Activated naive CD4-positive, alpha-beta T cell treated with anti-CD3 and anti-CD28 coated beads, Interleukin-2, amount 10 ng/mL, durations not matched to agents 5 hours and 36 hours (primary cell): ENCODE results near the gene HELQ. TPM values are rescaled to one million over a fixed set of nuclear protein-coding genes. Genes with fewer than 3 reads are reported as not detected.

Experiments used
- total RNA-seq, 2 experiments: library from RNA; stranded (reverse); gene quantifications; one replicate each; pipeline ENCODE4 v1.2.3, GENCODE V29; 2021

HELQ gene, protein sequence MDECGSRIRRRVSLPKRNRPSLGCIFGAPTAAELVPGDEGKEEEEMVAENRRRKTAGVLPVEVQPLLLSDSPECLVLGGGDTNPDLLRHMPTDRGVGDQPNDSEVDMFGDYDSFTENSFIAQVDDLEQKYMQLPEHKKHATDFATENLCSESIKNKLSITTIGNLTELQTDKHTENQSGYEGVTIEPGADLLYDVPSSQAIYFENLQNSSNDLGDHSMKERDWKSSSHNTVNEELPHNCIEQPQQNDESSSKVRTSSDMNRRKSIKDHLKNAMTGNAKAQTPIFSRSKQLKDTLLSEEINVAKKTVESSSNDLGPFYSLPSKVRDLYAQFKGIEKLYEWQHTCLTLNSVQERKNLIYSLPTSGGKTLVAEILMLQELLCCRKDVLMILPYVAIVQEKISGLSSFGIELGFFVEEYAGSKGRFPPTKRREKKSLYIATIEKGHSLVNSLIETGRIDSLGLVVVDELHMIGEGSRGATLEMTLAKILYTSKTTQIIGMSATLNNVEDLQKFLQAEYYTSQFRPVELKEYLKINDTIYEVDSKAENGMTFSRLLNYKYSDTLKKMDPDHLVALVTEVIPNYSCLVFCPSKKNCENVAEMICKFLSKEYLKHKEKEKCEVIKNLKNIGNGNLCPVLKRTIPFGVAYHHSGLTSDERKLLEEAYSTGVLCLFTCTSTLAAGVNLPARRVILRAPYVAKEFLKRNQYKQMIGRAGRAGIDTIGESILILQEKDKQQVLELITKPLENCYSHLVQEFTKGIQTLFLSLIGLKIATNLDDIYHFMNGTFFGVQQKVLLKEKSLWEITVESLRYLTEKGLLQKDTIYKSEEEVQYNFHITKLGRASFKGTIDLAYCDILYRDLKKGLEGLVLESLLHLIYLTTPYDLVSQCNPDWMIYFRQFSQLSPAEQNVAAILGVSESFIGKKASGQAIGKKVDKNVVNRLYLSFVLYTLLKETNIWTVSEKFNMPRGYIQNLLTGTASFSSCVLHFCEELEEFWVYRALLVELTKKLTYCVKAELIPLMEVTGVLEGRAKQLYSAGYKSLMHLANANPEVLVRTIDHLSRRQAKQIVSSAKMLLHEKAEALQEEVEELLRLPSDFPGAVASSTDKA
- 10 to 100 TPM; 14.7 to 18.0 TPM for total RNA-seq

DNA sequence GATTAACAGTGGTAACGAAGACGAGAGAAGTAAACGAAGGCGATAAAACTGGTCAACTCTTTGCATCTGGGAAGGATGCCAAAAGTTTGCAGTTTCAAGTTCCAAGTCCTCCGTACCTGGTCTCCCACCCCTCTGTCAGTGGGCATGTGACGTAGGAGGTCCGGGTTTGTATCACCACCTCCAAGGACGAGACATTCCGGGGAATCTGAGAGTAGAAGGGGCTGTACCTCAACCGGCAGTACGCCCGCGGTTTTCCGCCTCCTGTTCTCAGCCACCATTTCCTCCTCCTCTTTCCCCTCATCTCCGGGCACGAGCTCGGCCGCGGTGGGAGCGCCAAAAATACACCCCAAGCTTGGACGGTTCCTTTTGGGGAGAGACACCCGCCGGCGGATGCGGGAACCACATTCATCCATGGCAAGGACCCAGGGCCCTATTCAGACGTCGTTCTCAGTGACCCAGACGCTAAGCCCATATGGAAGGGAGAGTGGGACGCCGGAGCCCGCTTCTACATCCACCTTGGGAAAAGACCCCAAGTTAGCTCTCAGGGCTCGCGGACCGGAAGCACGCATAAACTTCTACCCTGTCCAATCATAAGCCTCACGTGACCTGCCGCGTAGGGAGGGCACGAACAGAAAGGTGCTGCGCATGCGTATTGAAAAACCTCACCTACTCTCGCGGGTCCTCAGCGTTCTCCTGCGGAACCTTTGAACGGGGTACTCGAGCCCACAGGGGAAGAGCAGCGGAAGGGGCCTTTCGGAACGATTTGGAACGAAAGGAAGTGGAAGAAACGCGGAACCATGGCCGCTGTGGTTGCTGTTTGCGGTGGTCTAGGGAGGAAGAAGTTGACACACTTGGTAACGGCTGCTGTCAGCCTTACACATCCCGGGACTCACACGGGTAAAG is at the start of gene HELQ, which contains the start of gene MRPS18C:
Gene HELQ, minus strand, starts transcription at position 543 of the 903 bp plus-strand sequence. Its CDS starts 130 bp downstream, at position 413.
Gene MRPS18C, plus strand, starts transcription at position 778 of the 903 bp plus-strand sequence. Its CDS starts 20 bp downstream, at position 798.

DNA sequence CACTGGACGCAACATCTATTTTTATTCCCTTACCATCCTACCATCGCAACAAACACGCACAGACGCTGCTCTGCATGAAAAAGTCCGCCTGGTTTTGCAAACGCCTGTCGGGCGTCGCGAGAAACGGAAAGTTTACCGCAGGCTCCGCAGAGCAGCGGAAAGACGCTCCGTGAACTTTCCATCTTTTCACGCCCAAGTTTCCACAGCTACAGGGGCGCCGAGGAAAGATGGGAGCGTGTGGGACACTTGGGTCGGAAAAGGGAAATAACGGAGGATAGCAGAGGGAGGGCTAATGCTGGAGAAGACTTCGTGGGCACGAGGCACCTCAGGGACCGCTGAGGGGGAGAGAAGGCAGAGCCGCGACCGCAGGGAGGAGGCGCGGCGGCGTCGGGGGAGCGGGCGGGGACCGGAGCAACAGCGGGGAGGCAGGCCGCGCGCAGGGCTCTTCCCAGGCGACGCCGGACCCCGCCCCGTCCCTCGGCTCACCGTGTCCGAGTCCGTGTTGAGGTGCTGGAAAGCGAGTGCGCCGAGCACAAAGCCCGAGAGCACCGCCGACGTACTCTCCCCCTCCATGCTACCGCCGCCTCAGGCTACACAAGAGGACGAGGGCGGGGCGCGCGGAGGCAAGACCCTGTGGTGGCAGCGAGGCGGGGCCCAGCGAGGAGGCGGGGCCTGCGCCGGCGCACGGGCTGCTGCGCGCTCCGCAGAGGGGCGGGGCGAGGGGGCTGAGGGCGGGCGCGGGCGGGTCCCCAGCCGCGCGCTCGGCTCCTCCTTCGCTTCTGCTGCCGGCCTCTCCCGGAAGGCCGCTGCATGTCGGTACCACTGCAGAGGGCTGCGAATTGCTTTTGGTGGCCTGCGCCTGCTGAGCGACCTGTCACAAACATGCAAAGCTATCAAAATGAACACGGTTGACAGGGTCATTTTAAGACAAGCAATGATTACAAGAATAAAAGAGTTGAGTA is 29.2 kb upstream of the HELQ start, which contains the start of gene ABRAXAS1:
Gene ABRAXAS1, minus strand, starts transcription at position 601 of the 962 bp plus-strand sequence. Its CDS starts 28 bp downstream, at position 573.

Other genes starting within 250 kb of the HELQ start
- 10 to 100 TPM; 10.7 to 13.1 TPM for gene COQ2, start 171.0 kb downstream of the HELQ start, total RNA-seq
- gene HPSE, start 121.0 kb downstream of the HELQ start, total RNA-seq = 10 to 100 TPM; 20.7 to 21.0 TPM
- 10 to 100 TPM; 37.6 to 46.6 TPM for gene MRPS18C, start 235 bp upstream of the HELQ start, total RNA-seq
- gene ABRAXAS1, start 29.3 kb upstream of the HELQ start, total RNA-seq = 10 to 100 TPM; 21.3 to 22.6 TPM
- gene GPAT3, start 80.3 kb upstream of the HELQ start, total RNA-seq = 1 to 10 TPM; 1.1 to 1.6 TPM